AG10803 (cell line): Measurements from ENCODE around the gene AKNA.

ENCODE experiments used
- DNase-seq: peaks from one replicate; pipeline ENCODE4 v3.0.0; 2010; ENCODE audit warnings: low read depth
- H3K4me3 ChIP-seq: 2 replicates; pipeline ENCODE4 v1.5.1; 2011; ENCODE audit warnings: mild to moderate bottlenecking, low read length, control low read depth
- TF ChIP-seq, protein P1 (sequence below): conservative IDR thresholded peaks from 2 replicates; pipeline ENCODE4 v1.5.1; 2011; ENCODE audit warnings: mild to moderate bottlenecking, low read length, control low read depth, inconsistent platforms

AKNA gene

DNA sequence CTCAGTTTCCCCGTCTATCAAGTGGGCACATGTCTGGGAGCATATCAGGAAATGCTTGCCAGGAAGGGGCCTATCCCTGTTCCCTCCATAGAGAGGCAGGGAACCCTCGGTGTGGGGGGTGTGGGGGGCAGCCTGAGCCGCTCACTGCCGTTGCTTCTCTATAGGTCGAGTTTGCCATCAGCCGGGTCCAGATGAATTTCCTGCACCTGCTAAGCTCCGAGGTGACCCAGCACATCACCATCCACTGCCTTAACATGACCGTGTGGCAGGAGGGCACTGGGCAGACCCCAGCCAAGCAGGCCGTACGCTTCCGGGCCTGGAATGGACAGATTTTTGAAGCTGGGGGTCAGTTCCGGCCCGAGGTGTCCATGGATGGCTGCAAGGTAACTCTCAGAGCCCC, 78.7 kb downstream of the AKNA start:
- TF ChIP-seq, protein P1, sequence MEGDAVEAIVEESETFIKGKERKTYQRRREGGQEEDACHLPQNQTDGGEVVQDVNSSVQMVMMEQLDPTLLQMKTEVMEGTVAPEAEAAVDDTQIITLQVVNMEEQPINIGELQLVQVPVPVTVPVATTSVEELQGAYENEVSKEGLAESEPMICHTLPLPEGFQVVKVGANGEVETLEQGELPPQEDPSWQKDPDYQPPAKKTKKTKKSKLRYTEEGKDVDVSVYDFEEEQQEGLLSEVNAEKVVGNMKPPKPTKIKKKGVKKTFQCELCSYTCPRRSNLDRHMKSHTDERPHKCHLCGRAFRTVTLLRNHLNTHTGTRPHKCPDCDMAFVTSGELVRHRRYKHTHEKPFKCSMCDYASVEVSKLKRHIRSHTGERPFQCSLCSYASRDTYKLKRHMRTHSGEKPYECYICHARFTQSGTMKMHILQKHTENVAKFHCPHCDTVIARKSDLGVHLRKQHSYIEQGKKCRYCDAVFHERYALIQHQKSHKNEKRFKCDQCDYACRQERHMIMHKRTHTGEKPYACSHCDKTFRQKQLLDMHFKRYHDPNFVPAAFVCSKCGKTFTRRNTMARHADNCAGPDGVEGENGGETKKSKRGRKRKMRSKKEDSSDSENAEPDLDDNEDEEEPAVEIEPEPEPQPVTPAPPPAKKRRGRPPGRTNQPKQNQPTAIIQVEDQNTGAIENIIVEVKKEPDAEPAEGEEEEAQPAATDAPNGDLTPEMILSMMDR: no peak
- no peak for DNase-seq
- no peak overlapping the region for H3K4me3 ChIP-seq

DNA sequence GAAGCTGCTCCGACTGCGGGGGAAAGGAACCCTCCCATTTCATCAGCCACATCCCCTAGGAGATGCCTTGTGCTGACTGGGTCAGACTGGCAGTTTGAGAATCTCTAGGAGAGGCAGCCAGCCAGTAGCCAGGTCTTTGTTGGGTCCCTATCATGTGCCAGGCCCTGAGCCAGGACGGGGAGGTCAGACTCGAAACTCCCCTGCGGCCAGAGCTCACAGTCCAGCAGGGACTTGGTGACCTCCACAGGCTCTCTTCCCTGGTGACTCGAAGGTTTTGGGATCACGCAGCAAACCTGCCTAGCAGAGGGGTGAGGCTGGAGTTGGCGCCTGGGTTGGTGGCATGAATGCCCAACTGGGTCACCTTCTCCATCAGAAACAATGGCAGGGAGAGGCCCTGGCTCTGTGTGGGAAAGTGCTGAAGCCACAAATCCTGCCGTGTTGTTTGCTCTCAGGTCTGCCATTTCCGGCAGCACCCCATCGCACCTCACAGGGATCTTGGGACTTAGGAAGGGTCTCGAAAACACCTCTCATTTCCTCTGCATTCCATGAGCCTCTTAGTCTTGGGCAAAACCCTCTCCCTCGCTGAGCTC, 79.3 kb downstream of the AKNA start:
- no peak overlapping the region for H3K4me3 ChIP-seq
- no peak for DNase-seq
- TF ChIP-seq, protein P1: no peak

DNA sequence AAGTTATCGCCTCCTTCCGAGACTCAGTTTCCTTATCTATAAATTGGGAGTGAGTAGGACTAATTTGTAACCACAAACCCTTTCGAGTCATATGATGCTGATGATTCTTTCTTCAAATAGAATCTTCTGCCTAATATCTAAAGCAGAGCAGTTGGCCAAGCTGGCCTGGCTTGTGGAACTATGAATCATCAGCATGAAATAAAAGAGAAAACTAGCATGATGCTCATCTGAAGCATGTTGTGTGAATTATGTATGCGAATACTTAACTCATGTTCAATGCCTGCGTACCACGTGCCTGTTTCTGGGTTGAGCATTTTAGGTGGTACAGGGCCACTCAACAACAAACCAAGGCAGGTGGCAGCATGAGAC, 79.9 kb downstream of the AKNA start:
- TF ChIP-seq, protein P1: no peak
- H3K4me3 ChIP-seq: no peak overlapping the region
- peak; percentile 48 for DNase-seq

DNA sequence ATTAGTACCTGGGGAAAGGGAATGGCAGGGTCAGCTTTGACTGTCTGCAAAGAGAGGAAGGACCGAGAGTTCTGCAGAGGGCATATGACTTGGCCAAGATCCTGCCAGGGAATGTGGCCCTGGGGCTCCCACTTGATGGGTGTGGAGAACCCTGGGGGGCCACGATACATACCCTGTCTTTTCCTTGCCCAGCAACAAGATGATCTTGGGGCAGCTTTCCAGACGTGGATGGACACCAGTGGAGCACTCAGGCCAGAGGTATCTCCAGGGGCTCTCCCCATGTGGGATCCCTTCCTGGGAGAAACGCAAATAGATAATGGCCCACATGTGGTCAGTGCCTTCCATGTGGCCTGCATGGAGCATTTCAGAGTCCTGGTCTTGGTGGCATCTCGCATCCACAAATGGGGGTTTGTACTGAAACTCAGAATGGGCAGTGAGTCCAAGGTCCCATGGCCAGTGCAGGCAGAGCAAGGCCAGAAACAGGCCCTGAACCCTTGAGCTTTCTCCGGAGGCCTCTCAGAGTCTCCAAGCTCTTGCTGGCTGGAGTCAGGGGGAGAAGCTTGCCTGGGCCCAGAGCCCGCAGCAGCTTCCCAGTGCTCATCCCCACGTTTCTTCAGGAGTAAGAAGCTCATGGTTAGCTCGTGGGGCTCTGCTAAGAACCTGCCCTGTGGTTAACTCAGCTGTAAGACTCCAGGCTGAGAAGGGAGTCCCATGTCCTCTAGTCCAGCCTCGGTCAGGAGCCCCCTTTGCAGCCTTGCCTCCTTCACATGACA, 83.2 kb downstream of the AKNA start:
- no peak overlapping the region for H3K4me3 ChIP-seq
- DNase-seq: no peak
- TF ChIP-seq, protein P1: no peak

DNA sequence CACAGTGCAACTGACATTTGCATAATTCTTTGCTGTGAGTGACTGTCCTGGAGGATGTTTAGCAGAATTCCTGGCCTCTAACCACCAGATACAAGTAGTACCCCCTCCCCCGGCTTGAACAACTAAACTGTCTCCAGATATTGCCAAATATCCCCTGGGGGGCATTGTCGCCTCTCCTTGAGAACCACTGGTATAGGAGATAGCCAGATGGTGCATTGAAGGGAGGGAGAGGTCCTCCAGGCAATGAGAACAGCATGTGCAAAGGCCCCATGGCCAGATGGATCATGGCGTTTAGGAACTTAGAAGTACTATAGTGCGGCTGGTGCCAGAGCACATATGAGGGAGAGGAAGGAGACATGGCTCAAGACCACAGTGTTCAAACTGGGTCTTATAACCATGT, 83.8 kb downstream of the AKNA start:
- TF ChIP-seq, protein P1: no peak
- DNase-seq: no peak

DNA sequence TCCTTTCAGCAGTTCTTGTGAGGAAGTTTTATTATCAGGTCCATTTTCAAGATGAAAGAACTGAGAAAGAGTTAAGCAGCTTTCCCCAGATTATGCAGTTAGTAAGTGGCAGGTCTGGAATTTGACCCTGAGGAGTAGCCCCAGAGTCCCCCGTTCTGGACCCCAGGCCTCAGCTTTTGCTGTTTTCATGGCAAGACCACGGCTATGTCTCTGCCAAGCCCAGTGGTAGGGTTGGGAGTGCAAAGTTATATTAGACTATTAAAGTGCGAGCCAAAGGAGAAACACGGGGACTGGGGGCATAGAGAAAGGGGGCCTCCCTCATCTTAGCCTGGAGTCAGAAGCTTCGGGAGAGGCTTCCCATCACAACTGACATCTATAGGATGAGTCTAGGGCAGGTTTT, 84.2 kb downstream of the AKNA start:
- no peak for DNase-seq
- no peak overlapping the region for H3K4me3 ChIP-seq
- TF ChIP-seq, protein P1: no peak

More for the DNA sequence above, 83.8 kb downstream of the AKNA start:
- no peak overlapping the region for H3K4me3 ChIP-seq

DNA sequence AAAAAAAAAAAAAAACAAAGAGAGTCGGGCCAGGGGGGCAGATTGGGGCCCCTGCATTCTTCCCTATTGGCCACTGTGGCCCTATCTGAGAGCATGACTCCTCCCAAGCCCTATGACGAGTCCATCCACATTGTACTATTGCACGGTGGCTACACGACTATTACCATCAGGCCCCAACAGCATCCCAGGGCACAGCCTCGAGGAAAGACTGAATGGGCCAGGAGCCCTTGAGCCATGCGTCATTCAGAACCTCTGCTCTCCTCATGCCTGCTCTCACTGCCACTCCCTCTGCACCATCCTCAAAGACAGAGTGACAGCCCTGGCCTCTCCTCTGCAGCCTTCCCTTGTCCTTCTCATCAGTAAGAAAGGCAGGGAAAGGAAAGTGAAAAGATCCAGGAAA, 85.1 kb downstream of the AKNA start:
- TF ChIP-seq, protein P1: no peak
- H3K4me3 ChIP-seq: no peak overlapping the region
- no peak for DNase-seq
